Stimulated activated CD4-positive, alpha-beta T cell treated with anti-CD3 and anti-CD28 coated beads, Interleukin-1b, Interleukin-23, amount 100 ng/mL, for 4 hours (primary cell): ENCODE data around the gene FHOD3.
"Not testable (repeated sequence)": the region's sequence is repeated elsewhere in the genome, so short reads cannot be mapped to it uniquely, and the experiment has no call there.

Source experiments
- DNase-seq, 2 donors: peaks; one replicate each; pipeline ENCODE4 v3.0.0-alpha.2; 2020; ENCODE audit warnings: low read depth in 2 of 2

The FHOD3 gene

GRCh38 chr18:36708366-36708765 is 410.9 kb downstream of the FHOD3 start:
- no peak for DNase-seq

GRCh38 chr18:36709315-36709714 is 411.8 kb downstream of the FHOD3 start:
- DNase-seq, result no peak

DNA sequence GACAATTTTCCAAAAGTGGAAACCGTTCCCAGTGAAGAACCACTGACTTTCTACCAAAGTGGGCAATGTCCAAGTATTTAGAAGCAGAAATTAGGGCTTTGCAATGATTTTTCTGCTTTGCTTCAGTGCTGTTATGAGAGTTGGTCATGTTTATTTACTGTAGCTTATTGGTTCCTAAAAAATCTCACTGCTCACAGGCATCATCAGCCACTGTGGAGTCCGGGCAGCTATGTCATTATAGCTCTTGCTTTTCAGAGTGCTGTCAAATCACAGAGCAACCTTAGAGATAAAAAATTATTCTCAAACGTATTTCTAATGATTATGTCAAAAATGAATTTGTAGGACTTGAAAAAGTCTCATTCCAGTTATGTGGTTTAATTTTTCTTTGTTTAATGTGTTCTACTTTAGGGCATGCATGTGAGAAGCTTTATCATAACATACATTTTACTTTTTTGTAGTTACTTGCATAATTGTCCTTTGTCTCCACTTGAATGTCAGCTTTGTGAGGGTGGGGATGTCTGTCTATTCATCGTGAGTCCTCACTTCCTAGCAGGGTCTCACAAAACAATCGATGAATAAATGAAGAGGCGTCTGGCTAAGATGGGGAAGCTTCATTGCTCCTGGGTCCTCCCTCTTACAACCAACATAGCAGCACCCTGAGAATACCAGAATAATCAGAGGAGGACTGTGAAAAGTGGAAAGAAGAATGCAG is 413.7 kb downstream of the FHOD3 start:
- DNase-seq, result no peak

GRCh38 chr18:36711813-36712444 is 414.4 kb downstream of the FHOD3 start:
- no peak for DNase-seq

DNA sequence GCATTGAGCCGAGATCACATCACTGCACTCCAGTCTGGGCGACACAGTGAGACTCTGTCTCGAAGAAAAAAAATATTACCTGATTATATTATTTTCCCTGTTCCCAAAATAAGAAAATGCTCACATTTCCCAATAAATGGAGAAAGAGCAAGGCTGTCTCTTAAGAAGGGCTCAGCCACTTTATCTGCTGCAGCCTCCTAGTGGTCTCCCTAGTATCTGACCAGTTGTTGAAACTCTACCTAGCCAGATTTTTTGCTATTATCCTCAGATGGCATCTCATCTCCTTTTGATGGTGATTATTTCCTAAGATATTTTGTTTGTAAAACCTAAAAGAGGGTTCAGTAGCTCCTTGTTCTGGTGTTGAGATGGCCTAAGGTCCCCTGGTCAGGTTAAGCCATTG is 417.0 kb downstream of the FHOD3 start:
- no peak for DNase-seq

- no peak for DNase-seq
Measured at GRCh38 chr18:36717422-36718110, 420.1 kb downstream of the FHOD3 start.

GRCh38 chr18:36718705-36719328 is 421.3 kb downstream of the FHOD3 start:
- no peak for DNase-seq

GRCh38 chr18:36719630-36720029 is 422.1 kb downstream of the FHOD3 start:
- no peak for DNase-seq

DNA sequence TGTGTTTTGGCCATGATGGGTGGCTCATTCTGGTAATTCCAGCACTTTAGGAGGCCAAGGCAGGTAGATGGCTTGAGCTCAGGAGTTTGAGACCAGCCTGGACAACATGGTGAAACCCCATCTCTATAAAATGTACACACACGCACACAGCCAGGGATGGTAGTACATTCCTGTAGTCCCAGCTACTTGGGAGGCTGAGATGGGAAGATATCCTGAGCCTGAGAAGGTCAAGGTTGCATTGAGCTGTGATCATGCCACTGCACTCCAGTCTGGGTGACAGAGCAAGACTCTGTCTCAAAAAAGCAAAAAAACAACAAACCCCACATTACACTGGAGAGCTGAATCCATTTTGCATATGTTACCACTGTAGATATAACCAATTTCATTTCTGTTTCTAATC is 423.8 kb downstream of the FHOD3 start:
- DNase-seq, result not testable (repeated sequence)

- no peak for DNase-seq
Measured at GRCh38 chr18:36724169-36724568, 426.7 kb downstream of the FHOD3 start.

- no peak for DNase-seq
Measured at GRCh38 chr18:36724591-36725001, 427.1 kb downstream of the FHOD3 start.

- DNase-seq, result no peak
Measured at GRCh38 chr18:36728345-36728744, 430.8 kb downstream of the FHOD3 start.

GRCh38 chr18:36729197-36729596 is 431.7 kb downstream of the FHOD3 start:
- no peak for DNase-seq

- no peak for DNase-seq
Measured at GRCh38 chr18:36732264-36732663, 434.8 kb downstream of the FHOD3 start.

DNA sequence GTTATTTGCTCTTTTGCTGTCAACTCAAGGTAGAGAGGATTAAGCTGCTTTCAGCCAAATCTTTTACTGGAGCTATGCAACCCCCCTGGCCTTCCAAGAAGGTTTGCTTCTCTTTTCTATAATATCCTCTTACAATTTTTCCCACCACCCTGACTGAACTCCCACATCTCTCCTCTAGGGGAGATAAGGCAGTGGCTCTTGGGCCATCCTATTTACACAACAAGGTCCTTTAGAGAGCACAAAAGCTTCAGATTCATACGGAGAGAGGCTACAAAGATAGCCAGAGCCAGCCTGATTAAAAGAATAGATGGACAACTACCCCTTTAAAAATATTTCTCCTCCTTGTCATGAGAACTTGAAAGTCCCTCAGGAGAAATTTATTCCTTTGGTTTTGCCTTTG is 435.6 kb downstream of the FHOD3 start:
- DNase-seq, result no peak

GRCh38 chr18:36734596-36734995 is 437.1 kb downstream of the FHOD3 start:
- no peak for DNase-seq

DNA sequence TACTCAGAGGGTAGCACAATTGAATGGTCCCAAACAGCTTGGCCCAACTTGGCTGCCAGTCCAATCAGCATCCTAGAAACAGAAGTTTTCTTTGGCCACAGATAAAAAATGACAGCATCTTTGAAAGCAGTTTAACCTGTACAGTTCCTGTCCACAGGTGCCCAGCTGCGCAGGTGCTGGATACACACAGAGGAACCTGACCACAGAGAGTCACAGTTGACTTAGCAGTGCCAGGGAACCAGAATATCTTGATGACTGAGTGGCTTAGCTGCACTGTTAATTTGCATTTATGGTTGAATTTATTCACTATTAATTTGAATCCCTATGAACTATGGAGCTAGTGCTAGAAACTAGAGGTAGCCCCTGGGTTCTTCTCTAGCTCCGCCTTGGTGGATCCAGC is 437.6 kb downstream of the FHOD3 start:
- no peak for DNase-seq

DNA sequence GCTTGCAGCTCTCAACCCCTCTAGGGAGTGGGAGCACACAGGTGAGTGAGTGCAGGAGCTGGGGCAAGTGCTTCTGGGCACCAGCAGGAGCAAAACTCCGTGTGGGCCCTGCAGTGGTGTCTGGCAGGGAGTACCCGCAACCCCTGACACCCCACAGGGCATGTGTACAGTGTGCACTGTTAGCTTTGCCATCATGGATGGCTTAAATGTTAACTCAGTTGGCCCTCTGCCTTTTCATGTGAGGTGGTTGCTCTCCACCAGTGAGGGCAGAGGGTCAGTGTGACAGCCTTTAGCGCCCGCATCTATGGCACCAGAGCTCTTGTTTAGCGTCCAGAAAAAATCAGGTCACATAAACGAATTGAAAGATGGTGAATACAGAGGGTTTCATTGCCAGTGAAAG is 438.6 kb downstream of the FHOD3 start:
- no peak for DNase-seq

DNA sequence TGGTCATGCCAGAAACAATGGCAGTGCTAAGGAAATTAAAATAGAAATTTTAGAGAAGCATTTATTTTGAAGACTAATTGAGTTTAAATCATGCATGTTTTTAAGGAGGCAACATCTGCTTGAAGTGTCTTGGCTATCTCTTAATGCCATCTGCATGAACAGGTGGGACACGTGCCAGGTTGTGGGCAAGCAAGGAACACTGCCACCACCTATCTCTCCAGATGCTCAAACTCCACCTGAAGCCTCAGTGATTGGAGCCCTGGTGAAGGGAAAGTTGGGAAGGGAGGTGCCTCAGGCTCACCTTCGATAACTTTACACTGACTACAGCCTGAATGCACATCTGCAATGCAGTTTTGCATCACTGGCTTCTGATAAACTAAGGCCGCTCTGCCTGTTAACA is 439.8 kb downstream of the FHOD3 start:
- DNase-seq, result no peak

DNA sequence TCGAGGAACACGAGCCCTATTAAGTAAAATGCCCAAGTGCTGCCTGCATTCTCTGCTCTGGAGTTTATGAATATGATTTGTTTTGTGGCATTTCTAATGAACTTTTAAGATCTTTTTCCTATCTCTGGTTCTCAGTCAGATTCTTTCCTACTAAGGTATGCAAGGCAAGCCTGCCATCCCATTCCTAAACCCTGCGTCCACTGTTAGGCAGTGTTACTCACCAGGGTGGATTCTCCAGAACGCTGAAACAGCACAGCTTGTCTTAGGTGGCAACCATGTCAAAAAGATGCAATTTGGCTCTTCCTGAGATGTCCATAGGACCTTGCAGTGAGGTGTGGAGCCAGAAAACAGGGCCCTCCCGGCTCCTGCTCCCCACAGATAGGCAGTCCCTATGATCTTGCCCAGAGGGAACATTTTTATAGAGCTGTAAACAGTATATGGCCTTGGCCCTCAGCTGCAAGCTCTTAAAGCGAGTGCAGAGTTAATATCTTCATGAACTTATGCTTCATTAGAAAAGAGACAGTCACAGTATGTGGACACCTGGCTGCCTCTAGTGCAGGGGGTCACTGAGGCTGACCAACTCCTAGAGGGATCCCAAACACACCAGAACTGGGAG is 446.9 kb downstream of the FHOD3 start:
- no peak for DNase-seq

DNA sequence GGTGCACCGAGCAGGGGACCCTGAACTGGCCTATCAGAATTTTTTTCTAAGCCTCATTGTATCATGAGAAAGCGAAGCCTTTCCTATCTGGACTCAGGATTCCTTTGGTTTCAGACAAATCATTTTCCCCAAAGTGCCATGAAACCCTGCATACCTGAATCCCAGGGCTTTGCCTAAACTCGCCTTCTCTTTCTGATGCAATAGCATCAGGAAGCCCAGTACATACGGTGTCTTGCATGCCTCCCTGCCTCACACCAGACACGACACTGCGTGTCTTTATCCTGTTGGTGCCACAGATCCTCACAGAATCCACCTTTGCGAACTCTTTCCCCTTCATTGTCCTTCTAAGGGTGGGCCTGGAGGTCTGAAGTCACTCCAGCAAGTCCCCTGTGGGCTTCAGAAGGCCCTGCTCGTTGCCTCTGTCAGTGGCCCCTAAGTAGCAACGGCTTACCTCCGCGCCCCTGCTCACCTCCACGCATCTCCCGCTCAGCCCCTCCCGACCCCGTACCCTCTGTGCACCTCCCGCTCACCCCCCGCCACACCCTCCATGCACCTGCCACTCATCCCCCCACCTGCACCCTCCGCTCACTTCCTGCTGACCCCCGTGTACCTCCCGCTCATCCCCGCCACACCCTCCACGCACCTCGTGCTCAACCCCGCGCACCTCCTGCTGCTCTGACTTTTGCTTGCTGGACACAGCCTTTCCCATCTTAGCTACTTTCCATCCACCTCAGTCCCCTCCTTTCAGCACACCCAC is 447.9 kb downstream of the FHOD3 start:
- no peak for DNase-seq
